ENCODE measurements around the gene CD1C.
"Not testable (repeated sequence)": the region's sequence is repeated elsewhere in the genome, so short reads cannot be mapped to it uniquely, and the experiment has no call there.

CD1C gene

GRCh38 chr1:158255656-158256055 is 34.1 kb upstream of the CD1C start:
- Histone ChIP-seq H3K4me1 (ENCODE audit: control insufficient read depth, low read depth, low read length) (no peaks in the 10 kb centered on the region), H3K27me3 (ENCODE audit: insufficient read depth, low read length, poor library complexity) (no peaks in the 10 kb centered on the region), H4K5ac (ENCODE audit: low read length) (no peak overlapping the region), H3K36me3 (ENCODE audit: control insufficient read depth, insufficient read depth, low read length) (no peaks in the 10 kb centered on the region), H2BK120ac (ENCODE audit: low read depth, low read length) (no peak overlapping the region), H3K4me3 (ENCODE audit: low read length) (no peak overlapping the region), H2BK15ac (replicated peaks; ENCODE audit: low read depth) (no peak overlapping the region), H3K79me1 (ENCODE audit: low read length) (no peaks in the 10 kb centered on the region), H3K56ac (ENCODE audit: low read length) (no peak overlapping the region), H3K4me2 (ENCODE audit: low read length) (no peak overlapping the region), H2BK5ac (ENCODE audit: low read length) (no peak overlapping the region), H3K23ac (ENCODE audit: low read length) (no peak overlapping the region), H3K4ac (ENCODE audit: low read depth, low read length) (no peak overlapping the region), H3K9ac (ENCODE audit: low read length) (no peak overlapping the region), H3K18ac (ENCODE audit: low read length) (no peak overlapping the region), H3K27ac (ENCODE audit: low read depth, low read length) (no peak overlapping the region), H4K8ac (ENCODE audit: low read depth, low read length) (no peak overlapping the region), H2AK5ac (ENCODE audit: low read length) (no peak overlapping the region), H3K79me2 (ENCODE audit: control insufficient read depth, insufficient read depth, low read length) (no peaks in the 10 kb centered on the region)
- no peak for DNase-seq

- not testable (repeated sequence) for H3K36me3 ChIP-seq (ENCODE audit: control insufficient read depth, insufficient read depth, low read length); H3K27me3 ChIP-seq (ENCODE audit: insufficient read depth, low read length, poor library complexity); H3K4ac ChIP-seq (ENCODE audit: low read depth, low read length); H3K27ac ChIP-seq (ENCODE audit: low read depth, low read length); H3K18ac ChIP-seq (ENCODE audit: low read length); H3K23ac ChIP-seq (ENCODE audit: low read length); H3K4me3 ChIP-seq (ENCODE audit: low read length); H3K56ac ChIP-seq (ENCODE audit: low read length); H2BK15ac ChIP-seq (replicated peaks; ENCODE audit: low read depth); H2AK5ac ChIP-seq (ENCODE audit: low read length); H3K79me2 ChIP-seq (ENCODE audit: control insufficient read depth, insufficient read depth, low read length); DNase-seq; H3K4me1 ChIP-seq (ENCODE audit: control insufficient read depth, low read depth, low read length); H3K9ac ChIP-seq (ENCODE audit: low read length); H3K4me2 ChIP-seq (ENCODE audit: low read length); H4K5ac ChIP-seq (ENCODE audit: low read length); H2BK120ac ChIP-seq (ENCODE audit: low read depth, low read length); H2BK5ac ChIP-seq (ENCODE audit: low read length); H4K8ac ChIP-seq (ENCODE audit: low read depth, low read length); H3K79me1 ChIP-seq (ENCODE audit: low read length)
- no CpG with 5 or more reads among the region's 9 CpGs for WGBS (ENCODE audit: extremely low coverage, insufficient coverage, low lambda C conversion rate)
Observed at GRCh38 chr1:158256747-158257146, 33.0 kb upstream of the CD1C start.

- WGBS (ENCODE audit: extremely low coverage, insufficient coverage, low lambda C conversion rate), result no CpG with 5 or more reads among the region's 2 CpGs
- H3K79me1 ChIP-seq (ENCODE audit: low read length), result no peaks in the 10 kb centered on the region
- H3K27me3 ChIP-seq (ENCODE audit: insufficient read depth, low read length, poor library complexity), result no peaks in the 10 kb centered on the region
- H3K4me3 ChIP-seq (ENCODE audit: low read length), result no peak overlapping the region
- no peak overlapping the region for H3K18ac ChIP-seq (ENCODE audit: low read length)
- no peak overlapping the region for H2BK120ac ChIP-seq (ENCODE audit: low read depth, low read length)
- no peak overlapping the region for H3K9ac ChIP-seq (ENCODE audit: low read length)
- no peak overlapping the region for H3K27ac ChIP-seq (ENCODE audit: low read depth, low read length)
- no peaks in the 10 kb centered on the region for H3K79me2 ChIP-seq (ENCODE audit: control insufficient read depth, insufficient read depth, low read length)
- no peaks in the 10 kb centered on the region for H3K36me3 ChIP-seq (ENCODE audit: control insufficient read depth, insufficient read depth, low read length)
- H3K4me1 ChIP-seq (ENCODE audit: control insufficient read depth, low read depth, low read length), result no peaks in the 10 kb centered on the region
- H3K23ac ChIP-seq (ENCODE audit: low read length), result no peak overlapping the region
- H3K4ac ChIP-seq (ENCODE audit: low read depth, low read length), result no peak overlapping the region
- no peak overlapping the region for H4K5ac ChIP-seq (ENCODE audit: low read length)
- H4K8ac ChIP-seq (ENCODE audit: low read depth, low read length), result no peak overlapping the region
- no peak overlapping the region for H2BK15ac ChIP-seq (replicated peaks; ENCODE audit: low read depth)
- no peak overlapping the region for H2BK5ac ChIP-seq (ENCODE audit: low read length)
- no peak for DNase-seq
- H3K56ac ChIP-seq (ENCODE audit: low read length), result no peak overlapping the region
- H2AK5ac ChIP-seq (ENCODE audit: low read length), result no peak overlapping the region
- no peak overlapping the region for H3K4me2 ChIP-seq (ENCODE audit: low read length)
Observed at GRCh38 chr1:158257888-158258287, 31.8 kb upstream of the CD1C start.

- Histone ChIP-seq H2AK5ac (ENCODE audit: low read length) (no peak overlapping the region), H3K27me3 (ENCODE audit: insufficient read depth, low read length, poor library complexity) (no peaks in the 10 kb centered on the region), H4K5ac (ENCODE audit: low read length) (no peak overlapping the region), H2BK5ac (ENCODE audit: low read length) (no peak overlapping the region), H3K4me1 (ENCODE audit: control insufficient read depth, low read depth, low read length) (no peaks in the 10 kb centered on the region), H3K18ac (ENCODE audit: low read length) (no peak overlapping the region), H4K8ac (ENCODE audit: low read depth, low read length) (no peak overlapping the region), H3K79me1 (ENCODE audit: low read length) (no peaks in the 10 kb centered on the region), H3K9ac (ENCODE audit: low read length) (no peak overlapping the region), H2BK120ac (ENCODE audit: low read depth, low read length) (no peak overlapping the region), H3K36me3 (ENCODE audit: control insufficient read depth, insufficient read depth, low read length) (no peaks in the 10 kb centered on the region), H3K79me2 (ENCODE audit: control insufficient read depth, insufficient read depth, low read length) (no peaks in the 10 kb centered on the region), H2BK15ac (replicated peaks; ENCODE audit: low read depth) (no peak overlapping the region), H3K27ac (ENCODE audit: low read depth, low read length) (no peak overlapping the region), H3K56ac (ENCODE audit: low read length) (no peak overlapping the region), H3K4me3 (ENCODE audit: low read length) (no peak overlapping the region), H3K4me2 (ENCODE audit: low read length) (no peak overlapping the region), H3K23ac (ENCODE audit: low read length) (no peak overlapping the region), H3K4ac (ENCODE audit: low read depth, low read length) (no peak overlapping the region)
- DNase-seq, result no peak
- WGBS (ENCODE audit: extremely low coverage, insufficient coverage, low lambda C conversion rate), result no CpG with 5 or more reads among the region's 1 CpG
Observed at GRCh38 chr1:158259117-158259516, 30.6 kb upstream of the CD1C start.

- H3K56ac ChIP-seq (ENCODE audit: low read length), result no peak overlapping the region
- H3K4me1 ChIP-seq (ENCODE audit: control insufficient read depth, low read depth, low read length), result no peaks in the 10 kb centered on the region
- H3K36me3 ChIP-seq (ENCODE audit: control insufficient read depth, insufficient read depth, low read length), result no peaks in the 10 kb centered on the region
- no peak overlapping the region for H3K18ac ChIP-seq (ENCODE audit: low read length)
- no peak overlapping the region for H4K5ac ChIP-seq (ENCODE audit: low read length)
- no peak overlapping the region for H3K4me2 ChIP-seq (ENCODE audit: low read length)
- no peak overlapping the region for H2AK5ac ChIP-seq (ENCODE audit: low read length)
- H3K79me2 ChIP-seq (ENCODE audit: control insufficient read depth, insufficient read depth, low read length), result no peaks in the 10 kb centered on the region
- H3K9ac ChIP-seq (ENCODE audit: low read length), result no peak overlapping the region
- H3K4ac ChIP-seq (ENCODE audit: low read depth, low read length), result no peak overlapping the region
- no peak overlapping the region for H3K27ac ChIP-seq (ENCODE audit: low read depth, low read length)
- no peak for DNase-seq
- H2BK120ac ChIP-seq (ENCODE audit: low read depth, low read length), result no peak overlapping the region
- H3K79me1 ChIP-seq (ENCODE audit: low read length), result no peaks in the 10 kb centered on the region
- no peak overlapping the region for H3K23ac ChIP-seq (ENCODE audit: low read length)
- no peak overlapping the region for H4K8ac ChIP-seq (ENCODE audit: low read depth, low read length)
- no peak overlapping the region for H3K4me3 ChIP-seq (ENCODE audit: low read length)
- no peak overlapping the region for H2BK15ac ChIP-seq (replicated peaks; ENCODE audit: low read depth)
- H2BK5ac ChIP-seq (ENCODE audit: low read length), result no peak overlapping the region
- no peaks in the 10 kb centered on the region for H3K27me3 ChIP-seq (ENCODE audit: insufficient read depth, low read length, poor library complexity)
Observed at GRCh38 chr1:158272681-158273080, 17.0 kb upstream of the CD1C start.

GRCh38 chr1:158274797-158275196 is 14.9 kb upstream of the CD1C start:
- H3K79me1 ChIP-seq (ENCODE audit: low read length), result no peaks in the 10 kb centered on the region
- no CpG with 5 or more reads among the region's 5 CpGs for WGBS (ENCODE audit: extremely low coverage, insufficient coverage, low lambda C conversion rate)

More at GRCh38 chr1:158274797-158275196, 14.9 kb upstream of the CD1C start:
- no peak overlapping the region for H3K18ac ChIP-seq (ENCODE audit: low read length)
- no peak overlapping the region for H2BK5ac ChIP-seq (ENCODE audit: low read length)
- H3K4me3 ChIP-seq (ENCODE audit: low read length), result no peak overlapping the region
- no peak overlapping the region for H4K8ac ChIP-seq (ENCODE audit: low read depth, low read length)
- no peak overlapping the region for H3K4ac ChIP-seq (ENCODE audit: low read depth, low read length)
- no peaks in the 10 kb centered on the region for H3K4me1 ChIP-seq (ENCODE audit: control insufficient read depth, low read depth, low read length)
- no peaks in the 10 kb centered on the region for H3K27me3 ChIP-seq (ENCODE audit: insufficient read depth, low read length, poor library complexity)
- no peak overlapping the region for H2AK5ac ChIP-seq (ENCODE audit: low read length)
- H3K4me2 ChIP-seq (ENCODE audit: low read length), result no peak overlapping the region
- DNase-seq, result no peak
- H3K56ac ChIP-seq (ENCODE audit: low read length), result no peak overlapping the region
- H4K5ac ChIP-seq (ENCODE audit: low read length), result no peak overlapping the region
- H3K79me2 ChIP-seq (ENCODE audit: control insufficient read depth, insufficient read depth, low read length), result no peaks in the 10 kb centered on the region
- H3K23ac ChIP-seq (ENCODE audit: low read length), result no peak overlapping the region
- no peak overlapping the region for H3K9ac ChIP-seq (ENCODE audit: low read length)
- no peak overlapping the region for H2BK120ac ChIP-seq (ENCODE audit: low read depth, low read length)
- H3K27ac ChIP-seq (ENCODE audit: low read depth, low read length), result no peak overlapping the region
- no peak overlapping the region for H2BK15ac ChIP-seq (replicated peaks; ENCODE audit: low read depth)
- H3K36me3 ChIP-seq (ENCODE audit: control insufficient read depth, insufficient read depth, low read length), result no peaks in the 10 kb centered on the region

All from mesendoderm (in vitro differentiated cells).